NCI-H69 (cell line): Measurements from ENCODE around the gene POLD2.

Experiments
- DNase-seq: peaks from one replicate; lab custom pipeline; 2025; lab: John Stamatoyannopoulos, UW

The POLD2 gene

DNA sequence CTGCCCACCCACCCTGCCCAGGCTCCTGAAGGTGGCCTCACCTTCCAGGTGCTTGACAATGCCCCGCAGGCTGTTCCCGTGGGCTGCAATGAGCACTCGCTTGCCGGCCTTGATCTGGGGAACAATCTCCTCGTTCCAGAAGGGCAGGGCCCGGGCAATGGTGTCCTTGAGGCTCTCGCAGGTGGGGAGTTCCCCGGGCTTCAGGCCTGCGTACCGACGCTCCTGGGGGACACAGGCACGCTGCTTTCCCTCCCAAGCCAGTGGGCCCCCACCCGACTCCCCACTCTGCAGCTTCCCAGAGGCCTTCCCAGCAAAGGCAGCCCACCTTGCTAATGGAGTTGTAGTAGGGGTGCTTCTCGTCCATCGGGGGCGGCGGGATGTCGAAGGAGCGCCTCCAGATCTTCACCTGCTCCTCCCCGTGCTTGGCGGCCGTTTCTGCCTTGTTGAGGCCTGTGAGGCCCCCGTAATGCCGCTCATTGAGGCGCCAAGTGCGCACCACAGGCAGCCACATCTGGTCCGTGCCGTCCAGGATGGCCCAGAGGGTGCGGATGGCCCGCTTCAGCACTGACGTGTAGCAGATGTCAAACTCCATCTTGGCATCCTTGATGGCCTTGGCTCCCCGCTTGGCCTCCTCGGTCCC lies 58.4 kb downstream of the POLD2 start:
- peak; percentile 69 for DNase-seq
